ENCODE measurements around the gene BBS9. TPM values are rescaled to one million over a fixed set of nuclear protein-coding genes. Genes with fewer than 3 reads are reported as not detected.
"Not testable (repeated sequence)": the region's sequence is repeated elsewhere in the genome, so short reads cannot be mapped to it uniquely, and the experiment has no call there.

The BBS9 gene
- polyA plus RNA-seq, 3 donors = 2.7 to 10.6 (median 4.8) TPM

GRCh38 chr7:33186192-33186591 lies 56.8 kb downstream of the BBS9 start:
- H3K27ac ChIP-seq (ENCODE audit: low read depth, low read length) = no peak overlapping the region
- WGBS, 3 donors = 34 to 73% (median 71%) methylated on average over 1 of the region's 1 CpG

- no peak overlapping the region for H3K27ac ChIP-seq (ENCODE audit: low read depth, low read length)
- WGBS, 3 donors = 91 to 98% (median 93%) methylated on average over 2 of the region's 2 CpGs
Observed at GRCh38 chr7:33190688-33191304, 61.4 kb downstream of the BBS9 start.

GRCh38 chr7:33191340-33191739 lies 62.0 kb downstream of the BBS9 start:
- H3K27ac ChIP-seq (ENCODE audit: low read depth, low read length) = no peak overlapping the region

GRCh38 chr7:33192695-33193291 lies 63.4 kb downstream of the BBS9 start:
- no peak overlapping the region for H3K27ac ChIP-seq (ENCODE audit: low read depth, low read length)
- 63 to 88% (median 74%) methylated on average over 2 of the region's 2 CpGs for WGBS, 3 donors

GRCh38 chr7:33193308-33193864 lies 64.0 kb downstream of the BBS9 start:
- no peak overlapping the region for H3K27ac ChIP-seq (ENCODE audit: low read depth, low read length)
- 98% methylated on average over 3 of the region's 3 CpGs for WGBS, 3 donors

GRCh38 chr7:33195264-33195663 lies 65.9 kb downstream of the BBS9 start:
- WGBS, 3 donors = 71 to 97% (median 82%) methylated on average over 2 of the region's 2 CpGs
- H3K27ac ChIP-seq (ENCODE audit: low read depth, low read length) = no peak overlapping the region

- 49 to 87% (median 78%) methylated on average over 2 of the region's 2 CpGs for WGBS, 3 donors
Observed at GRCh38 chr7:33196221-33196620, 66.9 kb downstream of the BBS9 start.

GRCh38 chr7:33200282-33200681 lies 70.9 kb downstream of the BBS9 start:
- WGBS, 3 donors = 92 to 100% (median 96%) methylated on average over 1 of the region's 1 CpG
- no peak overlapping the region for H3K27ac ChIP-seq (ENCODE audit: low read depth, low read length)

More at GRCh38 chr7:33196221-33196620, 66.9 kb downstream of the BBS9 start:
- H3K27ac ChIP-seq (ENCODE audit: low read depth, low read length) = no peak overlapping the region

GRCh38 chr7:33201821-33202220 lies 72.5 kb downstream of the BBS9 start:
- WGBS, 3 donors = 92 to 94% (median 94%) methylated on average over 2 of the region's 2 CpGs
- H3K27ac ChIP-seq (ENCODE audit: low read depth, low read length) = no peak overlapping the region

GRCh38 chr7:33210958-33211357 lies 81.6 kb downstream of the BBS9 start:
- no peak overlapping the region for H3K27ac ChIP-seq (ENCODE audit: low read depth, low read length)
- WGBS, 3 donors = 93 to 100% (median 95%) methylated on average over 1 of the region's 1 CpG

- no peak overlapping the region for H3K27ac ChIP-seq (ENCODE audit: low read depth, low read length)
- WGBS, 3 donors = 88 to 95% (median 89%) methylated on average over 2 of the region's 2 CpGs
Observed at GRCh38 chr7:33212144-33212543, 82.8 kb downstream of the BBS9 start.

- 90 to 98% (median 91%) methylated on average over 1 of the region's 1 CpG for WGBS, 3 donors
Observed at GRCh38 chr7:33215992-33216391, 86.6 kb downstream of the BBS9 start.

GRCh38 chr7:33217595-33217994 lies 88.2 kb downstream of the BBS9 start:
- WGBS, 3 donors = 87 to 97% (median 93%) methylated on average over 4 of the region's 4 CpGs

More at GRCh38 chr7:33215992-33216391, 86.6 kb downstream of the BBS9 start:
- no peak overlapping the region for H3K27ac ChIP-seq (ENCODE audit: low read depth, low read length)

GRCh38 chr7:33218841-33219535 lies 89.6 kb downstream of the BBS9 start:
- not testable (repeated sequence) for H3K27ac ChIP-seq (ENCODE audit: low read depth, low read length)
- WGBS, 3 donors = 95 to 98% (median 96%) methylated on average over 32 to 38 of the region's 38 CpGs

More at GRCh38 chr7:33217595-33217994, 88.2 kb downstream of the BBS9 start:
- H3K27ac ChIP-seq (ENCODE audit: low read depth, low read length) = no peak overlapping the region

- 94 to 96% (median 95%) methylated on average over 4 of the region's 4 CpGs for WGBS, 3 donors
- no peak overlapping the region for H3K27ac ChIP-seq (ENCODE audit: low read depth, low read length)
Observed at GRCh38 chr7:33220231-33220630, 90.9 kb downstream of the BBS9 start.

- WGBS, 3 donors = 97 to 100% (median 100%) methylated on average over 1 of the region's 1 CpG
- H3K27ac ChIP-seq (ENCODE audit: low read depth, low read length) = no peak overlapping the region
Observed at GRCh38 chr7:33221390-33221789, 92.0 kb downstream of the BBS9 start.

GRCh38 chr7:33232632-33233145 lies 103.3 kb downstream of the BBS9 start:
- 97 to 100% (median 100%) methylated on average over 1 of the region's 1 CpG for WGBS, 3 donors
- no peak overlapping the region for H3K27ac ChIP-seq (ENCODE audit: low read depth, low read length)

GRCh38 chr7:33233659-33234058 lies 104.3 kb downstream of the BBS9 start:
- 46 to 66% (median 56%) methylated on average over 3 of the region's 3 CpGs for WGBS, 3 donors
- no peak overlapping the region for H3K27ac ChIP-seq (ENCODE audit: low read depth, low read length)

- no peak overlapping the region for H3K27ac ChIP-seq (ENCODE audit: low read depth, low read length)
- WGBS, 3 donors = 44 to 63% (median 61%) methylated on average over 2 of the region's 2 CpGs
Observed at GRCh38 chr7:33237036-33237435, 107.7 kb downstream of the BBS9 start.

Measured in adipose tissue (tissue), 3 donors.